Measurements from ENCODE around the gene SAP130. TPM values are rescaled to one million over a fixed set of nuclear protein-coding genes. Genes with fewer than 3 reads are reported as not detected.

SAP130 gene
- total RNA-seq, 6 experiments from 2014 or later: 20.3 to 25.3 (median 22.4) TPM

GRCh38 chr2:128008074-128008672 lies 19.7 kb downstream of the SAP130 start:
- peaks cover 42% of the 10 kb centered on the region for H3K36me3 Mint-ChIP-seq (ENCODE audit: low read depth)
- no peak overlapping the region for H3K4me3 Mint-ChIP-seq
- no peaks in the 10 kb centered on the region for H3K4me1 Mint-ChIP-seq (ENCODE audit: low read depth)
- TF ChIP-seq CTCF (IDR thresholded peaks at IDR 0.05): no peak
- no peak for DNase-seq
- H3K9me3 Mint-ChIP-seq: no peaks in the 10 kb centered on the region
- H3K27ac Mint-ChIP-seq: no peak overlapping the region
- H3K27me3 Mint-ChIP-seq (ENCODE audit: insufficient read depth): no peaks in the 10 kb centered on the region

GRCh38 chr2:128004509-128004908 lies 23.4 kb downstream of the SAP130 start:
- H3K36me3 Mint-ChIP-seq (ENCODE audit: low read depth): peaks cover 41% of the 10 kb centered on the region

DNA sequence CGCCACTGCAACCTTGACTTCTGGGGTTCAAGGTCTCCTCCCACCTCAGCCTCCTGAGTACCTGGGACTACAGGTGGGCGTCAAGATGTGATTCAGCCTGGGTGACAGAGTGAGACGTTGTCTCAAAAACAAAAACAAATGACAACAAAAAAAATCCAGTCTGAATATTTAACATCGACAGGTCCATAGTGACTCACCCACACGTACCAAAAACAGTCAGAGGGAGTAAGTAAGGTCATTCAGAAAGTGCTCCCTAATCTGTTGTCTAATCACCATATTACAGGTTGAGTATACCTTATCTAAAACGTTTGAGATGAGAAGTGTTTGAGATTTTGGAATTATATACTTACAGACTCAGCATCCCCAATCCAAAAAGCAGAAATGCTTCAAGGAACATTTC lies 24.4 kb downstream of the SAP130 start:
- no peak overlapping the region for H3K27ac Mint-ChIP-seq
- no peak overlapping the region for H3K4me3 Mint-ChIP-seq
- no peaks in the 10 kb centered on the region for H3K27me3 Mint-ChIP-seq (ENCODE audit: insufficient read depth)
- peaks cover 40% of the 10 kb centered on the region for H3K36me3 Mint-ChIP-seq (ENCODE audit: low read depth)
- TF ChIP-seq CTCF (IDR thresholded peaks at IDR 0.05): no peak
- no peak for DNase-seq
- no peaks in the 10 kb centered on the region for H3K9me3 Mint-ChIP-seq
- H3K4me1 Mint-ChIP-seq (ENCODE audit: low read depth): no peaks in the 10 kb centered on the region

More at GRCh38 chr2:128004509-128004908, 23.4 kb downstream of the SAP130 start:
- no peak overlapping the region for H3K27ac Mint-ChIP-seq
- H3K4me1 Mint-ChIP-seq (ENCODE audit: low read depth): no peaks in the 10 kb centered on the region
- H3K9me3 Mint-ChIP-seq: no peaks in the 10 kb centered on the region
- DNase-seq: no peak
- H3K4me3 Mint-ChIP-seq: no peak overlapping the region
- no peaks in the 10 kb centered on the region for H3K27me3 Mint-ChIP-seq (ENCODE audit: insufficient read depth)
- no peak for TF ChIP-seq CTCF (IDR thresholded peaks at IDR 0.05)

GRCh38 chr2:127996160-127996559 lies 31.7 kb downstream of the SAP130 start:
- peaks cover 22% of the 10 kb centered on the region for H3K36me3 Mint-ChIP-seq (ENCODE audit: low read depth)
- no peaks in the 10 kb centered on the region for H3K4me1 Mint-ChIP-seq (ENCODE audit: low read depth)
- no peak for DNase-seq
- H3K27ac Mint-ChIP-seq: no peak overlapping the region
- no peak for TF ChIP-seq CTCF (IDR thresholded peaks at IDR 0.05)
- H3K4me3 Mint-ChIP-seq: no peak overlapping the region
- no peaks in the 10 kb centered on the region for H3K9me3 Mint-ChIP-seq
- no peaks in the 10 kb centered on the region for H3K27me3 Mint-ChIP-seq (ENCODE audit: insufficient read depth)

DNA sequence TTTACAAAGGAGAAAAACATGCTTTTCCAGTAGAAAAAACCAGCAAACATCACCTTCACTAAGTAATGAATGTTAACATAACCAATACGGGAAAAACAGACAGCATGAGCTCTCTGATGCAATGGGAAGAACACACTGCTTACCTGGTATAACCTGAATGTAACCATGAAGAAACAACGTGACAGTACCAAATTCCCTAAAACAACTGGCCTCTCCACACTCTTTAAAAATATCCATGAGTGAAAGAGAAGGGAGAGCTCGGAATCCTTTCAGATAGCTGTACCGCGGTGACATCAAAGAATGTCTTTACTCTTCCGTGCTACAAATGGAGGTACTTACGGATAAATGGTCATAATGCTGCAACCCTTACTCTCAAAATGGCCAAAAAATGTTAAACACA lies 32.1 kb downstream of the SAP130 start:
- DNase-seq: no peak
- no peaks in the 10 kb centered on the region for H3K9me3 Mint-ChIP-seq
- H3K4me1 Mint-ChIP-seq (ENCODE audit: low read depth): no peaks in the 10 kb centered on the region
- H3K36me3 Mint-ChIP-seq (ENCODE audit: low read depth): peaks cover 22% of the 10 kb centered on the region
- no peak for TF ChIP-seq CTCF (IDR thresholded peaks at IDR 0.05)
- H3K4me3 Mint-ChIP-seq: no peak overlapping the region
- no peak overlapping the region for H3K27ac Mint-ChIP-seq
- peaks cover 1% of the 10 kb centered on the region; the same call in 1 of the 2 replicates for H3K27me3 Mint-ChIP-seq (ENCODE audit: insufficient read depth)

Measured in HFFc6 (cell line).